ENCODE results near the gene ANKS6. TPM values are rescaled to one million over a fixed set of nuclear protein-coding genes. Genes with fewer than 3 reads are reported as not detected.

The ANKS6 gene
- total RNA-seq, 1 experiment from 2014 or later: 39.2 TPM

DNA sequence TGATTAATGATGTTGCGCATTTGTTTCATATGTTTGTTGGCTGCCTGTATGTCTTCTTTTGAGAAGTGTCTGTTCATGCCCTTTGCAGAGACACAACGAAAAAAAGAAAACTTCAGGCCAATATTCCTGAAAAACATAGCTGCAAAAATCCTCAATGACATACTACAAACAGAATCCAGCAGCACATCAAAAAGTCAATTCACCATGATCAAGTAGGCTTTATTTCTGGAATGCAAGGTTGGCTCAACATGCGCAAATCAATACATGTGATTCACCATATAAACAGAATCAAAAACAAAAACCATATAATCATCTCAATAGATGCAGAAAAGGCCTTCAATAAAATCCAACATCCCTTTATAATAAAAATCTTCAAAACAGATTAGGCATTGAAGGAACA is 1.9 kb upstream of the ANKS6 start:
- no peaks in the 10 kb centered on the region for H3K9me2 ChIP-seq (ENCODE audit: insufficient read depth)
- peaks cover 0 to 8% of the 10 kb centered on the region in 2 experiments; a peak in 1 of 4 replicates for H3K9me3 ChIP-seq (ENCODE audit: control insufficient read depth in 1 of 2, insufficient read depth in 1 of 2, low read depth in 1 of 2, low read length in 2 of 2)
- CTCF ChIA-PET: no interaction called here
- TF ChIP-seq JUND (IDR thresholded peaks at IDR 0.05): no peak
- no peak for TF ChIP-seq RAD21 (IDR thresholded peaks at IDR 0.05; ENCODE audit: low read depth)
- TF ChIP-seq, protein P1, sequence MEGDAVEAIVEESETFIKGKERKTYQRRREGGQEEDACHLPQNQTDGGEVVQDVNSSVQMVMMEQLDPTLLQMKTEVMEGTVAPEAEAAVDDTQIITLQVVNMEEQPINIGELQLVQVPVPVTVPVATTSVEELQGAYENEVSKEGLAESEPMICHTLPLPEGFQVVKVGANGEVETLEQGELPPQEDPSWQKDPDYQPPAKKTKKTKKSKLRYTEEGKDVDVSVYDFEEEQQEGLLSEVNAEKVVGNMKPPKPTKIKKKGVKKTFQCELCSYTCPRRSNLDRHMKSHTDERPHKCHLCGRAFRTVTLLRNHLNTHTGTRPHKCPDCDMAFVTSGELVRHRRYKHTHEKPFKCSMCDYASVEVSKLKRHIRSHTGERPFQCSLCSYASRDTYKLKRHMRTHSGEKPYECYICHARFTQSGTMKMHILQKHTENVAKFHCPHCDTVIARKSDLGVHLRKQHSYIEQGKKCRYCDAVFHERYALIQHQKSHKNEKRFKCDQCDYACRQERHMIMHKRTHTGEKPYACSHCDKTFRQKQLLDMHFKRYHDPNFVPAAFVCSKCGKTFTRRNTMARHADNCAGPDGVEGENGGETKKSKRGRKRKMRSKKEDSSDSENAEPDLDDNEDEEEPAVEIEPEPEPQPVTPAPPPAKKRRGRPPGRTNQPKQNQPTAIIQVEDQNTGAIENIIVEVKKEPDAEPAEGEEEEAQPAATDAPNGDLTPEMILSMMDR (IDR thresholded peaks at IDR 0.05 in 2 of 3, conservative IDR thresholded peaks at IDR 0.05 in 1 of 3; ENCODE audit: borderline replicate concordance in 1 of 3, insufficient read depth in 1 of 3, low read depth in 2 of 3, low read length in 2 of 3): no peak
- TF ChIP-seq EZH2 (IDR thresholded peaks at IDR 0.05): no peak
- TF ChIP-seq, protein P2, sequence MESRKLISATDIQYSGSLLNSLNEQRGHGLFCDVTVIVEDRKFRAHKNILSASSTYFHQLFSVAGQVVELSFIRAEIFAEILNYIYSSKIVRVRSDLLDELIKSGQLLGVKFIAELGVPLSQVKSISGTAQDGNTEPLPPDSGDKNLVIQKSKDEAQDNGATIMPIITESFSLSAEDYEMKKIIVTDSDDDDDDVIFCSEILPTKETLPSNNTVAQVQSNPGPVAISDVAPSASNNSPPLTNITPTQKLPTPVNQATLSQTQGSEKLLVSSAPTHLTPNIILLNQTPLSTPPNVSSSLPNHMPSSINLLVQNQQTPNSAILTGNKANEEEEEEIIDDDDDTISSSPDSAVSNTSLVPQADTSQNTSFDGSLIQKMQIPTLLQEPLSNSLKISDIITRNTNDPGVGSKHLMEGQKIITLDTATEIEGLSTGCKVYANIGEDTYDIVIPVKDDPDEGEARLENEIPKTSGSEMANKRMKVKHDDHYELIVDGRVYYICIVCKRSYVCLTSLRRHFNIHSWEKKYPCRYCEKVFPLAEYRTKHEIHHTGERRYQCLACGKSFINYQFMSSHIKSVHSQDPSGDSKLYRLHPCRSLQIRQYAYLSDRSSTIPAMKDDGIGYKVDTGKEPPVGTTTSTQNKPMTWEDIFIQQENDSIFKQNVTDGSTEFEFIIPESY (IDR thresholded peaks at IDR 0.05; ENCODE audit: extremely low read depth, insufficient replicate concordance, low read length): no peak
- no peak for TF ChIP-seq EGR1 (IDR thresholded peaks at IDR 0.05; ENCODE audit: low read depth)
- no peak for TF ChIP-seq POLR2A (IDR thresholded peaks at IDR 0.05; ENCODE audit: borderline replicate concordance, extremely low read depth, insufficient read depth, insufficient read length)
- no peak for TF ChIP-seq YY1 (IDR thresholded peaks at IDR 0.05; ENCODE audit: extremely low read depth, insufficient replicate concordance, low read depth, low read length)
- no peak for TF ChIP-seq ZNF274 (IDR thresholded peaks at IDR 0.05; ENCODE audit: low read depth, low read length)
- TF ChIP-seq, protein P3, sequence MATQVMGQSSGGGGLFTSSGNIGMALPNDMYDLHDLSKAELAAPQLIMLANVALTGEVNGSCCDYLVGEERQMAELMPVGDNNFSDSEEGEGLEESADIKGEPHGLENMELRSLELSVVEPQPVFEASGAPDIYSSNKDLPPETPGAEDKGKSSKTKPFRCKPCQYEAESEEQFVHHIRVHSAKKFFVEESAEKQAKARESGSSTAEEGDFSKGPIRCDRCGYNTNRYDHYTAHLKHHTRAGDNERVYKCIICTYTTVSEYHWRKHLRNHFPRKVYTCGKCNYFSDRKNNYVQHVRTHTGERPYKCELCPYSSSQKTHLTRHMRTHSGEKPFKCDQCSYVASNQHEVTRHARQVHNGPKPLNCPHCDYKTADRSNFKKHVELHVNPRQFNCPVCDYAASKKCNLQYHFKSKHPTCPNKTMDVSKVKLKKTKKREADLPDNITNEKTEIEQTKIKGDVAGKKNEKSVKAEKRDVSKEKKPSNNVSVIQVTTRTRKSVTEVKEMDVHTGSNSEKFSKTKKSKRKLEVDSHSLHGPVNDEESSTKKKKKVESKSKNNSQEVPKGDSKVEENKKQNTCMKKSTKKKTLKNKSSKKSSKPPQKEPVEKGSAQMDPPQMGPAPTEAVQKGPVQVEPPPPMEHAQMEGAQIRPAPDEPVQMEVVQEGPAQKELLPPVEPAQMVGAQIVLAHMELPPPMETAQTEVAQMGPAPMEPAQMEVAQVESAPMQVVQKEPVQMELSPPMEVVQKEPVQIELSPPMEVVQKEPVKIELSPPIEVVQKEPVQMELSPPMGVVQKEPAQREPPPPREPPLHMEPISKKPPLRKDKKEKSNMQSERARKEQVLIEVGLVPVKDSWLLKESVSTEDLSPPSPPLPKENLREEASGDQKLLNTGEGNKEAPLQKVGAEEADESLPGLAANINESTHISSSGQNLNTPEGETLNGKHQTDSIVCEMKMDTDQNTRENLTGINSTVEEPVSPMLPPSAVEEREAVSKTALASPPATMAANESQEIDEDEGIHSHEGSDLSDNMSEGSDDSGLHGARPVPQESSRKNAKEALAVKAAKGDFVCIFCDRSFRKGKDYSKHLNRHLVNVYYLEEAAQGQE (IDR thresholded peaks at IDR 0.05; ENCODE audit: low read depth): no peak
- TF ChIP-seq, protein P4, sequence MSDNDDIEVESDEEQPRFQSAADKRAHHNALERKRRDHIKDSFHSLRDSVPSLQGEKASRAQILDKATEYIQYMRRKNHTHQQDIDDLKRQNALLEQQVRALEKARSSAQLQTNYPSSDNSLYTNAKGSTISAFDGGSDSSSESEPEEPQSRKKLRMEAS (IDR thresholded peaks at IDR 0.05): no peak
- TF ChIP-seq ZFX (IDR thresholded peaks at IDR 0.05): no peak
- no peak for TF ChIP-seq CBX3 (IDR thresholded peaks at IDR 0.05; ENCODE audit: low read depth)
- TF ChIP-seq SP1 (IDR thresholded peaks at IDR 0.05; ENCODE audit: low read depth): no peak
- TF ChIP-seq EZH2phosphoT487 (IDR thresholded peaks at IDR 0.05; ENCODE audit: borderline replicate concordance): no peak
- no peak for TF ChIP-seq CEBPB (IDR thresholded peaks at IDR 0.05; ENCODE audit: low read depth)
- no peak for TF ChIP-seq FOSL1 (IDR thresholded peaks at IDR 0.05; ENCODE audit: low read depth)
- TF ChIP-seq ELF1 (IDR thresholded peaks at IDR 0.05; ENCODE audit: borderline replicate concordance, low read depth): no peak
- TF ChIP-seq SRF (IDR thresholded peaks at IDR 0.05; ENCODE audit: low read depth): no peak
- no peak for ATAC-seq
- DNase-seq (ENCODE audit: low read depth, low spot score): no peak
- no peak overlapping the region for H3K27ac ChIP-seq (ENCODE audit: low read depth, low read length)
- H3K4me2 ChIP-seq (ENCODE audit: low read length): no peak overlapping the region
- no peaks in the 10 kb centered on the region for H4K20me1 ChIP-seq (ENCODE audit: insufficient read depth)
- no peak overlapping the region for H3K9ac ChIP-seq (ENCODE audit: low read length)
- BruUV-seq (replicated peaks): no TSS peak
- peaks cover 25% of the 10 kb centered on the region for H3K79me2 ChIP-seq (ENCODE audit: insufficient read depth, low read length)
- no peaks in the 10 kb centered on the region for H3K27me3 ChIP-seq (ENCODE audit: insufficient read depth, low read length)
- POLR2A ChIA-PET: no interaction called here
- H3K36me3 ChIP-seq (ENCODE audit: control insufficient read depth in 1 of 2, insufficient read depth in 2 of 2, low read length in 2 of 2): no peaks in the 10 kb centered on the region
- RAD21 ChIA-PET (ENCODE audit: low non-redundant PET in 1 of 2, low total read pairs in 2 of 2, uncharacterized antibody in 2 of 2, unreplicated experiment in 2 of 2): no interaction called here
- H3K4me1 ChIP-seq (ENCODE audit: control insufficient read depth in 1 of 2, insufficient read depth in 2 of 2, low read length in 2 of 2): peaks cover 12 to 34% of the 10 kb centered on the region in 2 experiments
- intact Hi-C loops (cut with micrococcal nuclease): no loop called here
- H3K4me3 ChIP-seq (replicated peaks in 1 of 2; ENCODE audit: low read depth in 1 of 2, low read length in 2 of 2): no peak overlapping the region
- no peak overlapping the region for H2AFZ ChIP-seq (ENCODE audit: low read depth, low read length, poor library complexity, severe bottlenecking)

Data from HCT116 (cell line).